ENCODE measurements around the gene UBAC2. TPM values are rescaled to one million over a fixed set of nuclear protein-coding genes. Genes with fewer than 3 reads are reported as not detected.

The UBAC2 gene
- total RNA-seq, 2 experiments from 2014 or later, result 52.8 to 60.8 TPM

DNA sequence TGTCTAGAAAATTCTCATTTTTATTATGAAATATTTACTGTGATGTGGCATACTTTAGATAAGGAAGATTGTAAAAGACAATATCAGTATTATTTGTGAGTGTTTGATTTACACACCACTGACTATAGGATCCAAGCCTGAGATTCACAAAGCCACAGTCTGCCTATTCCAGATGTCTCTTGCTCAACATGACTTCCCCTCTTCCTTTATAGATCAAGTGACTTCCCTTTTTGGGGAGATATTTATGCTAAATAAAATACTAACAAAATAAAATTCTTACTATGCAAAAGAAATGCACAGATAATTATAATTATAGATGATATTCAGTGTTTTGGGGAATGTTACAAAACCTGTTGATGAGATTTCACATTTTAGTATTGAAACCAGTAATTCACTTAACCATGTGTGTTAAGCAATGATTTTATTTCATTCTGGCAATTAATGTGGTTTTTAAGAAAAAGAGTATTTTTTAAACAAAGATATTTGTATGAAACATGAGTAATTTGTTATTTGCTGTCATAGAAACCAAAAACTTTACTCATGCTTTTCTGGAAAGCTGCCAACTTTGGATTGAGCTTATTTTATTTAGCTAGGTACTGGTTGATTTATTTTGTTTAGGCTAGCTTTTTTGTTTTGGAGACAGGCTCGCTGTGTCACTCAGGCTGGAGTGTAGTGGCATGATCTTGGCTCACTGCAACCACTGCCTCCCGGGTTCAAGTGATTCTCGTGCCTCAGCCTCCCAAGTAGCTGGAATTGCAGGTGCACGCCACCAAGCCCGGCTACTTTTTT is 120.2 kb downstream of the UBAC2 start:
- Mint-ChIP-seq H3K4me3 (no peak overlapping the region), H3K9me3 (ENCODE audit: low read depth) (no peaks in the 10 kb centered on the region), H3K27me3 (no peaks in the 10 kb centered on the region), H3K36me3 (peaks cover 31% of the 10 kb centered on the region), H3K27ac (peak overlapping the region; percentile 56), H3K4me1 (peaks cover 73% of the 10 kb centered on the region)
- ATAC-seq (no peak), DNase-seq (no peak)
- CTCF ChIA-PET, result interaction anchor here (0.8 to 2.8 kb wide), 6 partner anchors 8 to 119 kb away, joined by 3 to 8 read pairs (median 4); no protein-coding TSS in a partner anchor

DNA sequence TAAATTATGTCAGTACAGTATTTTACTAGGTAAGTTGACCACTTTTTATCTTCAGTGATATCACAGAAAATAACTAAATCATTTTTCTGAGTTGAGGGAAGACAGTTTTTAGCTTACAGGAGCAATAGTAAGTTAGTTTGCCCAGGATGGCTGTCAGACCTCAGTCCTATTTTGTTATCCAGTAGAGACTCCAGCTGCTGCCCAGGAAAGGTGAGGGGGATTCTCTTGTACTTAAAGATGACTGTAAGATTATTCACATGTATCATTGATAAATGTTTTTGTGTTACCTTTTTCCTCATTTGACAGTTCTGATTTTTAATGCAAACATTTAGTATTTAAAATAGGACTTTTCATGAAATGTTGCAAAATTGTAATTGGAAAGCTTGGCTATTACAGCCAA is 121.1 kb downstream of the UBAC2 start:
- ATAC-seq, result no peak

DNA sequence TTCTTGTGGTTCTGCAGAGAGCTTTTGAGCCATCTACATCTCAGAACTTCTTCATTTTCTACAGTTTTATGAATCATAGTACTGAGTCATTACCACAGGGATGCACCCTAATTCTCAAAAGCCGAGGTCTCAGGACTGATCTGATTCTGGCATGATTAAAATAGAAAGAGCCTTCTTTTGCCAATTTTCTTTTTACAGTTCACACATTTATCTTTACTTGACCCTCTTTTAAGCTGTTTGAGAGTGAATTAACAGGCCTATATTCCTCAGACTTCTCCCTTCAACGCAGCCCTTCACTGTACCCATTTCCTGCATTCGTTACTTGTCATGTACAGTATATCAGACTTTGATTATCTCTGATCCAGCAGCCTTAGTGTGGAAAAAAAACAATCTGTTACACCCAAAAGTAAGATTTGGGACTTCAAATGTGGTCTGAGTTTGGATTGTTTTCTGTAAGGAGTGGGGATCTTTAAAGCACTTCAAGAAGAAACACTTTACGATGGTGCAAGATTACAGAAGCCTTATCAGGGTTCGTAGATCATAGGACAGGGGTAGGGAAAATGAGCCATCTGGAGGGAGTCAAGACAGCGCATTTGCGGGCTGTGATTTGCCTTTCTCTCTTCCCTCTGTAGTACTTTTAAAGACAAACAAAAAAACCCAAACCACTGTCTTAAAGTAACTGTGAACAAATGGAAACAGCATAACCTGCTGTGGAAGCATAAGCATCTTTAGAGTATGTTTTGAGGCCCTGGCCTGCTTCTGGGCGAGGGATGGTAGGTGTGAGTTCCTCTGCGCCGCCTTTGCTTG is 121.8 kb downstream of the UBAC2 start:
- Mint-ChIP-seq H3K27me3 (no peaks in the 10 kb centered on the region), H3K36me3 (peaks cover 41% of the 10 kb centered on the region), H3K4me1 (peaks cover 71% of the 10 kb centered on the region), H3K9me3 (ENCODE audit: low read depth) (no peaks in the 10 kb centered on the region), H3K27ac (peak overlapping the region; percentile 94), H3K4me3 (peak overlapping the region; percentile 60)
- ATAC-seq (peak; percentile 85), DNase-seq (no peak)
- CTCF ChIA-PET, result interaction anchor here (0.7 to 2.8 kb wide), 8 partner anchors 9 to 146 kb away, joined by 3 to 8 read pairs (median 4); no protein-coding TSS in a partner anchor

More for the DNA sequence above, 121.1 kb downstream of the UBAC2 start:
- Mint-ChIP-seq H3K27ac (peak overlapping the region; percentile 94), H3K4me1 (peaks cover 72% of the 10 kb centered on the region), H3K4me3 (peak overlapping the region; percentile 60), H3K36me3 (peaks cover 34% of the 10 kb centered on the region), H3K27me3 (no peaks in the 10 kb centered on the region), H3K9me3 (ENCODE audit: low read depth) (no peaks in the 10 kb centered on the region)
- CTCF ChIA-PET, result interaction anchor here (0.7 to 2.8 kb wide), 10 partner anchors 9 to 145 kb away, joined by 3 to 8 read pairs (median 4); no protein-coding TSS in a partner anchor
- DNase-seq, result no peak

DNA sequence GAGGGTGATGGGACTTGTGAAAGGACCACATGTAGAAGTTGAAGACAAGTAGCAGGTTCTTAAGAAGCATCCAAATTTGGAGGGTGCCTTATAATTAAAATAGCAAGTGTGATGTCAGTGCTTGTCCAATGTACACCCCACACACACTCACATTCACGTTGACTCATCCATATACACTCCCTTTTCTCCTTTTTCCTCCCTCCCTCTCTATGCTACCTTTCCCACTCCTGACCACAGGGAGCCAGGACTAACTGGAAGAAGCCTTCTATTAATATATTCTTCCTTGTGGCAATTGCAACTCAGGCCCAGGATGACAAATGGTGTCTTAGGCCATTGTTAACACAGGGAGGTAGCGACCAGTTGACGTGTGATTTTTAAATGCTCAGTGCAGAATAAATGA is 122.8 kb downstream of the UBAC2 start:
- CTCF ChIA-PET, result interaction anchor here (1.0 to 2.8 kb wide), 4 partner anchors 12 to 147 kb away, joined by 3 to 8 read pairs (median 3); no protein-coding TSS in a partner anchor
- peaks cover 44% of the 10 kb centered on the region for H3K36me3 Mint-ChIP-seq

DNA sequence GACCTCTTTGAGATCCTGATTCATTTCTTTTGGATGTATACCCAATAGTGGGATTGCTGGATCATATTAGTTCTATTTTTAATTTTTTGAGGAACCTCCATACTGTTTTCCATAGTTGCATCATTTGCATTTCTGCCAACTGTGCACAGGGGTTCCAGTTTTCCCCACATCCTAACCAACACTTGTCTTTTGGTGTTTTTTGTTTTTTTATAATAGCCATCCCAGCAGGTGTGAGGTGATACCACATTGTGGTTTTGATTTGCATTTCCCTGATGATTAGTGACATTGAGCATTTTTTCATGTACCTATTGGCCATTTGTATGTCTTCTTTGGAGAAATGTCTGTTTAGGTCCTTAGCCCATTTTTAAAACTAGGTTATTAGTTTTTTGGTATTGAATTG is 125.4 kb downstream of the UBAC2 start:
- H3K27ac Mint-ChIP-seq, result peak overlapping the region; percentile 77
- DNase-seq, result no peak
- CTCF ChIA-PET, result interaction anchor here (1.0 to 1.6 kb wide), 8 partner anchors 11 to 111 kb away, joined by 3 to 8 read pairs (median 4); no protein-coding TSS in a partner anchor
- no peak overlapping the region for H3K4me3 Mint-ChIP-seq
- H3K9me3 Mint-ChIP-seq (ENCODE audit: low read depth), result no peaks in the 10 kb centered on the region
- ATAC-seq, result no peak
- H3K36me3 Mint-ChIP-seq, result peaks cover 55% of the 10 kb centered on the region
- peaks cover 68% of the 10 kb centered on the region for H3K4me1 Mint-ChIP-seq
- no peaks in the 10 kb centered on the region for H3K27me3 Mint-ChIP-seq

More for the DNA sequence above, 122.8 kb downstream of the UBAC2 start:
- Mint-ChIP-seq H3K27ac (peak overlapping the region; percentile 94), H3K4me1 (peaks cover 71% of the 10 kb centered on the region), H3K9me3 (ENCODE audit: low read depth) (no peaks in the 10 kb centered on the region), H3K27me3 (no peaks in the 10 kb centered on the region), H3K4me3 (peak overlapping the region; percentile 60)
- DNase-seq, result no peak
- ATAC-seq, result no peak

DNA sequence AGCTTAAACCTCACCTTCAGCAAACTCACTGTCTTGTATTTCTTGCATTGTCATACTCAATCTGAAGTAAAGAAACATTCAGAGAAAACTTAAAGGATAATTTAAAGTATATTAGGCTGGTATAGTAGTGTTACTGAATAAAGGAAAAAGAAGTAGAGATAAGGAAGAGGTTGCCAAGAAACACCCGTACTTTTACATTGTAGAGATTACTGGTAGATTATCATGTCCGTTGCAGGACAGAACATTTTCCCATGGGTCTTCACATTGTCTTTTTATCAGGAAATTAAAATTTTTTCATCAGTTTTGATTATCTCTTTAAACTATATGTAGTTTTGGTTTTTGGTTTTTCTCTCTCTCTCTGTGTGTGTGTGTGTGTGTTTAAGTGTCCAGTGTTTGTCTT is 126.5 kb downstream of the UBAC2 start:
- DNase-seq (no peak), ATAC-seq (no peak)
- no peak overlapping the region for H3K4me3 Mint-ChIP-seq
- no peak overlapping the region for H3K27ac Mint-ChIP-seq
- no peaks in the 10 kb centered on the region for H3K9me3 Mint-ChIP-seq (ENCODE audit: low read depth)
- H3K27me3 Mint-ChIP-seq, result no peaks in the 10 kb centered on the region
- H3K36me3 Mint-ChIP-seq, result peaks cover 61% of the 10 kb centered on the region
- peaks cover 65% of the 10 kb centered on the region for H3K4me1 Mint-ChIP-seq
- CTCF ChIA-PET, result interaction anchor here (1.3 kb wide), 1 partner anchor 15 kb away, joined by 3 read pairs; no protein-coding TSS in a partner anchor

DNA sequence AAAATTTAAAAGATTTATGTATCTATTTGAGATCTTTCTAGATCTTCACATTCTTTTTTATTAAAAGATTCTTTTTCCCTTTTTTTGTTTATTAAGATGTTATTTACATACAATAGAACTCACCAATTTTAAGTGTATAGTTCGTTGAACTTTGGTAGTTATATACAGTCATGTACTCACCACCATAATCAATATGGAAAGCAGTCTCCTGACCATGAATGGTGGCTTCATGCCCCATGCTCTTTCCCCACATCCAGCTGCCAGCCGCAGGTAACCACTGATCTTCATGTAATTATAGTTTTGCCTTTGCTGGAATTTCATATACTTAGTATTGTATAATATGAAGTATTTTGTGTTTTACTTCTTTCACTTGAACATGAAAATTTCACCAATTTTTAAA is 127.1 kb downstream of the UBAC2 start:
- H3K4me1 Mint-ChIP-seq, result peaks cover 65% of the 10 kb centered on the region

DNA sequence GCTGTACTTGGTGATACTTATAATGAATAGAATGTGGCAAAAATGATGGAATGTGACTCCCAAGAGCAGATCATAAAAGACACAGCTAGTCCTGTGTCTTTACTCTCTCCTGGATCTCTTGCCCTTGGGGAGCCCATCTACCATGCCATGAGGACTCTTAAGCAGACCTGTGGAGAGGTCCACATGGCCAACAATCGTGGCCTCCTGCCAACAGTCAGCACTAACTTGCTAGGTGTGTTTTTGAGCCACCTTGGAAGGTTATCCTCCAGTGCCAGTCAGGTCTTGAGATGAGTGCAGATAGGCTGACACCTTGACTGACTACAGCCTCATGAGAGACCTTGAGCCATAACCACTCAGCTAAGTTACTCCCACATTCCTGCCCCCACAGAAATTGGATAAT is 128.8 kb downstream of the UBAC2 start:
- Mint-ChIP-seq H3K4me3 (no peak overlapping the region), H3K27me3 (no peaks in the 10 kb centered on the region), H3K9me3 (ENCODE audit: low read depth) (no peaks in the 10 kb centered on the region), H3K4me1 (peaks cover 50% of the 10 kb centered on the region), H3K27ac (no peak overlapping the region), H3K36me3 (peaks cover 60% of the 10 kb centered on the region)
- no peak for DNase-seq
- CTCF ChIA-PET, result interaction anchor here (1.3 to 2.4 kb wide), 3 partner anchors 15 to 152 kb away, joined by 3 to 9 read pairs (median 7); no protein-coding TSS in a partner anchor
- ATAC-seq, result no peak

More for the DNA sequence above, 127.1 kb downstream of the UBAC2 start:
- DNase-seq (no peak), ATAC-seq (no peak)
- Mint-ChIP-seq H3K4me3 (no peak overlapping the region), H3K36me3 (peaks cover 64% of the 10 kb centered on the region), H3K9me3 (ENCODE audit: low read depth) (no peaks in the 10 kb centered on the region), H3K27me3 (no peaks in the 10 kb centered on the region), H3K27ac (no peak overlapping the region)
- CTCF ChIA-PET, result interaction anchor here (1.3 kb wide), 1 partner anchor 15 kb away, joined by 3 read pairs; no protein-coding TSS in a partner anchor

DNA sequence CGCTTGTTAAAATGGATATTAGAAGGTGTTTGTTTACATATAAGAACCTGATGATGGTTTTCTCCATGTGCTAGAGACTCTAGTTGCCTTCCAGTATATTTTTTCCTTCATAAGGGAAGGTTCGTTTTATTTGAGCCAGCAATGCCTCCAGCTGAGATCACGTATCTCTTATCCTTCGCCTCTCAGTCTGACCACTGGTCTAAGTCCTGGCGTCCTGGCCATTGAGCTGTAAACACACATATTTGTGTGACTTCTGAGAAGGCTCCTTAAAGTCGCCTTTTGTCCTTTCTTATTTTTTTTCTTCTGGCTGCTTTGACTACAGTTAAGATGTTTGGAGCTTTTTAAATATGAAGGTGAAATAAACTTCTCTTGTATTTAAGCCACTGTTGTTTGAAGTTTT is 130.3 kb downstream of the UBAC2 start:
- no peaks in the 10 kb centered on the region for H3K27me3 Mint-ChIP-seq
- H3K4me3 Mint-ChIP-seq, result no peak overlapping the region
- no peak overlapping the region for H3K27ac Mint-ChIP-seq
- no peak for ATAC-seq
- peaks cover 53% of the 10 kb centered on the region for H3K36me3 Mint-ChIP-seq
- peaks cover 36% of the 10 kb centered on the region for H3K4me1 Mint-ChIP-seq
- CTCF ChIA-PET, result interaction anchor here (0.6 to 2.4 kb wide), 3 partner anchors 16 to 106 kb away, joined by 3 to 7 read pairs (median 4); no protein-coding TSS in a partner anchor
- H3K9me3 Mint-ChIP-seq (ENCODE audit: low read depth), result no peaks in the 10 kb centered on the region
- no peak for DNase-seq

- Mint-ChIP-seq H3K36me3 (peaks cover 51% of the 10 kb centered on the region), H3K27ac (no peak overlapping the region), H3K4me3 (no peak overlapping the region), H3K4me1 (peaks cover 31% of the 10 kb centered on the region), H3K9me3 (ENCODE audit: low read depth) (no peaks in the 10 kb centered on the region), H3K27me3 (no peaks in the 10 kb centered on the region)
- DNase-seq, result peak; percentile 55
- CTCF ChIA-PET, result interaction anchor here (1.4 kb wide), 1 partner anchor 105 kb away, joined by 4 read pairs; no protein-coding TSS in a partner anchor
- ATAC-seq, result peak; percentile 55
Measured at GRCh38 chr13:99331881-99332293, 131.2 kb downstream of the UBAC2 start.

DNA sequence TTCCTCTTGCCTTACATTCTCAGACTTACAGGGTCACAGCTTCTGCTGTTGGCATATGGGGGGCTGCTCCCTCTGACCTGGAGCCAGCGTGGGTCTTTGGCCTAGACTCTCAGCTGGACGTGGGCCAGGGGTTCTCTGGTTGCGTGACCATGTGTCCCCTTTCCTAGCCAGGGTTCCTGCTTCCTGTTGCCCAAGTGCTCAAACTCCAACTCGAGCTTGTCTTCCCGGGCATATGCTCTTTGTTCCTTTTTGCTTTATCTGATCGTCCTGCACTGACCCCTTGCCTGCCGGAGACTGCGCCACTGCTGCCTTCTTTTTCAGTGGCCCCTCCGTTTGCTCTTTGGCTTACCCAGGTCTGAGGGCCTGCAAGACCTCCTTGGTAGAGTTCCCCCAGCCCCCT is 131.8 kb downstream of the UBAC2 start:
- CTCF ChIA-PET, result no interaction called here
- ATAC-seq, result no peak
- H3K36me3 Mint-ChIP-seq, result peaks cover 47% of the 10 kb centered on the region

DNA sequence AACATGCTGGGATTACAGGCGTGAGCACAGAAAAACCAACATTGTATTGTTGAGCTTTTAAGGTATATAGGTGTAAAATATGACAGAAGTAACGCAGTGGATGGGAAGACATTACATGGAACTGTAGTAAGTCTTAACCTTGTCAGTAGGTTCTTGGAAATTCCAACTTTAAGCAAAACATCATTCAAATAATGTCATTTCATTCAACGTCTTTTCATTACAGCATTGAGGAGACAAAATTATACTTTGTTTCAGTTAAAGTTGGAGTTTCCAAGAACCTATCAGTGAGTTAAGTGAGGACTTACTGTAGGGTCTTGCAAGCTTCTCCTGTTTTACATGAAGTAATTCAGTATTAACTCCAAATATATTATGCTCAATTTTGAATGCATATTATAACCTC is 133.6 kb downstream of the UBAC2 start:
- DNase-seq, result no peak
- H3K4me1 Mint-ChIP-seq, result peaks cover 34% of the 10 kb centered on the region
- H3K27me3 Mint-ChIP-seq, result no peaks in the 10 kb centered on the region
- H3K9me3 Mint-ChIP-seq (ENCODE audit: low read depth), result no peaks in the 10 kb centered on the region
- no peak for ATAC-seq
- peaks cover 46% of the 10 kb centered on the region for H3K36me3 Mint-ChIP-seq
- no peak overlapping the region for H3K4me3 Mint-ChIP-seq
- H3K27ac Mint-ChIP-seq, result no peak overlapping the region
- CTCF ChIA-PET, result interaction anchor here (1.0 to 1.8 kb wide), 5 partner anchors 18 to 141 kb away, joined by 3 to 7 read pairs (median 3); no protein-coding TSS in a partner anchor

More for the DNA sequence above, 131.8 kb downstream of the UBAC2 start:
- Mint-ChIP-seq H3K9me3 (ENCODE audit: low read depth) (no peaks in the 10 kb centered on the region), H3K27ac (no peak overlapping the region), H3K4me3 (no peak overlapping the region), H3K27me3 (no peaks in the 10 kb centered on the region), H3K4me1 (peaks cover 25% of the 10 kb centered on the region)
- no peak for DNase-seq

DNA sequence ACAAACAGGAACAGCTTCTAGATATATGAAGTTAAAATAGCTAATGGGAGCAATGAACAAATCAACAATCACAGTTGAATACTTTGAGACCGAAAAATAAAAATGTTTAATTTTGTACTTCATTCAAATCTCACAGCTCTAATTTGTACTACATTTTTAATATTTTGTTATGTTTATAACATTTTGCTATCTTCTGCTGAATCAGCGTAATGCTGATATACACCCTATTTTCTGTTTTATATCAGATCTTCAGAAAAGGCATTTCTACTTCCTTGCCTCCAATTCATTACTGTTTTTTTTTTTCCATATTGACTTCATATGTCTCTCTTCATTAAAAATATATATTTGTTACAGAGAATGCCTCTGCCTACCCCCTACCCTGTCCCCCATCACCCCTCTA is 134.4 kb downstream of the UBAC2 start:
- no peak for ATAC-seq
- Mint-ChIP-seq H3K4me3 (no peak overlapping the region), H3K4me1 (peaks cover 38% of the 10 kb centered on the region), H3K36me3 (peaks cover 39% of the 10 kb centered on the region), H3K27ac (no peak overlapping the region), H3K9me3 (ENCODE audit: low read depth) (no peaks in the 10 kb centered on the region), H3K27me3 (no peaks in the 10 kb centered on the region)
- CTCF ChIA-PET, result interaction anchor here (1.0 to 1.8 kb wide), 5 partner anchors 11 to 142 kb away, joined by 3 to 7 read pairs (median 3); no protein-coding TSS in a partner anchor
- no peak for DNase-seq

Data from activated CD8-positive, alpha-beta memory T cell treated with anti-CD3 and anti-CD28 coated beads, Interleukin-2, amount 10 ng/mL, durations not matched to agents 7 days and 5 days (primary cell).